Measurements from ENCODE around the gene CORO7. TPM values are rescaled to one million over a fixed set of nuclear protein-coding genes. Genes with fewer than 3 reads are reported as not detected.
A peak's percentile ranks its signal among the peaks of the same experiment; 100 is the strongest.

The CORO7 gene
- total and polyA plus RNA-seq, 9 donors, result 1.3 to 29.5 (median 17.9) TPM

GRCh38 chr16:4433228-4433627, 16.8 kb upstream of the CORO7 start:
- Histone ChIP-seq H3K4me1 (ENCODE audit: insufficient read depth) (no peaks in the 10 kb centered on the region), H3K27me3 (no peaks in the 10 kb centered on the region), H3K4me3 (no peak overlapping the region), H3K27ac (no peak overlapping the region), H3K36me3 (no peaks in the 10 kb centered on the region), H3K9me3 (no peaks in the 10 kb centered on the region)
- WGBS, 3 donors, result 86 to 92% (median 88%) methylated on average over 4 of the region's 4 CpGs
- TF ChIP-seq POLR2A (IDR thresholded peaks at IDR 0.05) (no peak), CTCF (IDR thresholded peaks at IDR 0.05) (no peak), EP300 (IDR thresholded peaks at IDR 0.05) (no peak)
- intact Hi-C loops (cut with DNase I), result no loop called here
- no peak for DNase-seq

GRCh38 chr16:4431023-4431422, 14.6 kb upstream of the CORO7 start:
- Histone ChIP-seq H3K36me3 (no peaks in the 10 kb centered on the region), H3K27ac (no peak overlapping the region), H3K4me3 (no peak overlapping the region), H3K27me3 (no peaks in the 10 kb centered on the region), H3K4me1 (ENCODE audit: insufficient read depth) (peaks cover 1% of the 10 kb centered on the region), H3K9me3 (no peaks in the 10 kb centered on the region)
- WGBS, 3 donors, result 86 to 89% (median 87%) methylated on average over 9 of the region's 9 CpGs
- DNase-seq, result no peak
- intact Hi-C loops (cut with DNase I), result no loop called here
- TF ChIP-seq CTCF (IDR thresholded peaks at IDR 0.05) (no peak), POLR2A (IDR thresholded peaks at IDR 0.05) (no peak), EP300 (IDR thresholded peaks at IDR 0.05) (no peak)

- intact Hi-C loops (cut with DNase I), result no loop called here
- peaks cover 3% of the 10 kb centered on the region for H3K4me1 ChIP-seq (ENCODE audit: insufficient read depth)
- H3K27me3 ChIP-seq, result no peaks in the 10 kb centered on the region
- H3K4me3 ChIP-seq, result no peak overlapping the region
- TF ChIP-seq EP300 (IDR thresholded peaks at IDR 0.05) (no peak), POLR2A (IDR thresholded peaks at IDR 0.05) (no peak), CTCF (IDR thresholded peaks at IDR 0.05) (no peak)
- WGBS, 3 donors, result 90 to 92% (median 91%) methylated on average over 7 of the region's 7 CpGs
- no peaks in the 10 kb centered on the region for H3K36me3 ChIP-seq
- H3K9me3 ChIP-seq, result no peaks in the 10 kb centered on the region
- DNase-seq, result no peak
- no peak overlapping the region for H3K27ac ChIP-seq
Observed at GRCh38 chr16:4428500-4428899, 12.1 kb upstream of the CORO7 start.

GRCh38 chr16:4426722-4427372, 10.5 kb upstream of the CORO7 start:
- Histone ChIP-seq H3K9me3 (no peaks in the 10 kb centered on the region), H3K27me3 (no peaks in the 10 kb centered on the region), H3K4me1 (ENCODE audit: insufficient read depth) (peaks cover 3% of the 10 kb centered on the region), H3K4me3 (peak overlapping the region; percentile 80), H3K27ac (no peak overlapping the region), H3K36me3 (no peaks in the 10 kb centered on the region)
- 85 to 92% (median 85%) methylated on average over 12 of the region's 12 CpGs for WGBS, 3 donors
- no peak for DNase-seq
- TF ChIP-seq CTCF (IDR thresholded peaks at IDR 0.05), result no peak
- no peak for TF ChIP-seq POLR2A (IDR thresholded peaks at IDR 0.05)
- TF ChIP-seq EP300 (IDR thresholded peaks at IDR 0.05), result no peak
- intact Hi-C loops (cut with DNase I), result no loop called here

Measured in ovary (tissue), 9 donors.